ENCODE data around the gene CCDC141.
"Not testable (repeated sequence)": the region's sequence is repeated elsewhere in the genome, so short reads cannot be mapped to it uniquely, and the experiment has no call there.

The CCDC141 gene

GRCh38 chr2:179049546-179050311 is at the start of gene CCDC141:
Gene CCDC141 (minus strand): TSS chr2:179050137. CDS start chr2:179049941, 196 bp downstream.
- no peak for DNase-seq (ENCODE audit: low read depth in 3 of 3)

GRCh38 chr2:179098080-179098689 is 48.2 kb upstream of the CCDC141 start:
- DNase-seq (ENCODE audit: low read depth in 3 of 3) = no peak

GRCh38 chr2:179097131-179097530 is 47.2 kb upstream of the CCDC141 start:
- DNase-seq (ENCODE audit: low read depth in 3 of 3) = no peak

- no peak for DNase-seq (ENCODE audit: low read depth in 3 of 3)
These were observed 46.2 kb upstream of the CCDC141 start for GRCh38 chr2:179096090-179096489.

GRCh38 chr2:179092912-179093311 is 43.0 kb upstream of the CCDC141 start:
- not testable (repeated sequence) for DNase-seq (ENCODE audit: low read depth in 3 of 3)

- no peak for DNase-seq (ENCODE audit: low read depth in 3 of 3)
These were observed 32.8 kb upstream of the CCDC141 start for GRCh38 chr2:179082697-179083096.

GRCh38 chr2:179081954-179082353 is 32.0 kb upstream of the CCDC141 start:
- DNase-seq (ENCODE audit: low read depth in 3 of 3) = no peak

GRCh38 chr2:179072527-179072926 is 22.6 kb upstream of the CCDC141 start:
- DNase-seq (ENCODE audit: low read depth in 3 of 3) = no peak

GRCh38 chr2:179071810-179072355 is 21.9 kb upstream of the CCDC141 start:
- DNase-seq (ENCODE audit: low read depth in 3 of 3) = no peak

- no peak for DNase-seq (ENCODE audit: low read depth in 3 of 3)
These were observed 21.0 kb upstream of the CCDC141 start for GRCh38 chr2:179070895-179071294.

- DNase-seq (ENCODE audit: low read depth in 3 of 3) = no peak
These were observed 19.7 kb upstream of the CCDC141 start for GRCh38 chr2:179069685-179070084.

- no peak for DNase-seq (ENCODE audit: low read depth in 3 of 3)
These were observed 19.2 kb upstream of the CCDC141 start for GRCh38 chr2:179068991-179069643.

GRCh38 chr2:179059026-179059700 is 9.2 kb upstream of the CCDC141 start:
- no peak for DNase-seq (ENCODE audit: low read depth in 3 of 3)

GRCh38 chr2:179057737-179058136 is 7.8 kb upstream of the CCDC141 start:
- DNase-seq (ENCODE audit: low read depth in 3 of 3) = no peak

- not testable (repeated sequence) for DNase-seq (ENCODE audit: low read depth in 3 of 3)
These were observed 3.6 kb upstream of the CCDC141 start for GRCh38 chr2:179053568-179053967.

- no peak for DNase-seq (ENCODE audit: low read depth in 3 of 3)
These were observed 1.3 kb upstream of the CCDC141 start for GRCh38 chr2:179051250-179051649.

GRCh38 chr2:179050755-179051154 is 818 bp upstream of the CCDC141 start:
- DNase-seq (ENCODE audit: low read depth in 3 of 3) = no peak

GRCh38 chr2:179049203-179049545 is 763 bp downstream of the CCDC141 start:
- DNase-seq (ENCODE audit: low read depth in 3 of 3) = no peak

GRCh38 chr2:179048099-179048498 is 1.8 kb downstream of the CCDC141 start:
- no peak for DNase-seq (ENCODE audit: low read depth in 3 of 3)

- not testable (repeated sequence) for DNase-seq (ENCODE audit: low read depth in 3 of 3)
These were observed 4.3 kb downstream of the CCDC141 start for GRCh38 chr2:179045602-179046001.

GRCh38 chr2:179044500-179044899 is 5.4 kb downstream of the CCDC141 start:
- no peak for DNase-seq (ENCODE audit: low read depth in 3 of 3)

GRCh38 chr2:179037807-179038206 is 12.1 kb downstream of the CCDC141 start:
- no peak for DNase-seq (ENCODE audit: low read depth in 3 of 3)
